ENCODE data around the gene DAND5. TPM values are rescaled to one million over a fixed set of nuclear protein-coding genes. Genes with fewer than 3 reads are reported as not detected.
"Not testable (repeated sequence)": the region's sequence is repeated elsewhere in the genome, so short reads cannot be mapped to it uniquely, and the experiment has no call there.

The DAND5 gene
- total and polyA plus RNA-seq, 7 donors, result 0.13 to 2.0 (median 1.7) TPM; not detected in 2

- H3K4me1 ChIP-seq, result peaks cover 0 to 44% (median 31%) of the 10 kb centered on the region in 4 donors
- H3K4me3 ChIP-seq, result no peak overlapping the region
- no peaks in the 10 kb centered on the region for H3K27me3 ChIP-seq
- peaks cover 39 to 72% (median 56%) of the 10 kb centered on the region in 4 donors for H3K36me3 ChIP-seq
- intact Hi-C loops (cut with DNase I), result no loop called here
- DNase-seq, result no peak
- 74 to 77% methylated on average over 12 of the region's 12 CpGs for WGBS, 2 donors
- H3K27ac ChIP-seq, result peak overlapping the region in 3 of 4 donors; percentile 49 to 67 (median 65)
- TF ChIP-seq CTCF (IDR thresholded peaks at IDR 0.05) (no peak), POLR2AphosphoS5 (IDR thresholded peaks at IDR 0.05) (no peak), EP300 (IDR thresholded peaks at IDR 0.05) (no peak), POLR2A (IDR thresholded peaks at IDR 0.05) (no peak)
- H3K9me3 ChIP-seq, result no peaks in the 10 kb centered on the region
Observed at GRCh38 chr19:12952488-12953137, 16.8 kb upstream of the DAND5 start.

- 65 to 69% methylated on average over 11 of the region's 11 CpGs for WGBS, 2 donors
- TF ChIP-seq POLR2AphosphoS5 (IDR thresholded peaks at IDR 0.05), result no peak
- no peak for TF ChIP-seq EP300 (IDR thresholded peaks at IDR 0.05)
- no peak for TF ChIP-seq CTCF (IDR thresholded peaks at IDR 0.05)
- no peak for TF ChIP-seq POLR2A (IDR thresholded peaks at IDR 0.05)
- H3K9me3 ChIP-seq, result no peaks in the 10 kb centered on the region
- H3K4me3 ChIP-seq, result no peak overlapping the region
- DNase-seq, result no peak
- H3K36me3 ChIP-seq, result peaks cover 33 to 65% (median 50%) of the 10 kb centered on the region in 4 donors
- H3K27ac ChIP-seq, result peak overlapping the region in 3 of 4 donors; percentile 49 to 67 (median 65)
- intact Hi-C loops (cut with DNase I), result no loop called here
- peaks cover 0 to 43% (median 29%) of the 10 kb centered on the region in 4 donors for H3K4me1 ChIP-seq
- no peaks in the 10 kb centered on the region for H3K27me3 ChIP-seq
Observed at GRCh38 chr19:12953138-12953798, 16.1 kb upstream of the DAND5 start.

- no peak for DNase-seq
- Histone ChIP-seq H3K4me3 (no peak overlapping the region), H3K4me1 (peaks cover 0 to 43% (median 29%) of the 10 kb centered on the region in 4 donors), H3K27ac (peak overlapping the region in 3 of 4 donors; percentile 49 to 67 (median 65)), H3K9me3 (no peaks in the 10 kb centered on the region), H3K27me3 (no peaks in the 10 kb centered on the region), H3K36me3 (peaks cover 25 to 58% (median 42%) of the 10 kb centered on the region in 4 donors)
- intact Hi-C loops (cut with DNase I), result no loop called here
- WGBS, 2 donors, result 63 to 77% methylated on average over 12 of the region's 12 CpGs
- no peak for TF ChIP-seq CTCF (IDR thresholded peaks at IDR 0.05)
- no peak for TF ChIP-seq EP300 (IDR thresholded peaks at IDR 0.05)
- TF ChIP-seq POLR2A (IDR thresholded peaks at IDR 0.05), result no peak
- TF ChIP-seq POLR2AphosphoS5 (IDR thresholded peaks at IDR 0.05), result no peak
Observed at GRCh38 chr19:12953799-12954611, 15.4 kb upstream of the DAND5 start.

GRCh38 chr19:12954612-12954962, 14.8 kb upstream of the DAND5 start:
- TF ChIP-seq CTCF (IDR thresholded peaks at IDR 0.05) (no peak), POLR2AphosphoS5 (IDR thresholded peaks at IDR 0.05) (no peak), EP300 (IDR thresholded peaks at IDR 0.05) (no peak), POLR2A (IDR thresholded peaks at IDR 0.05) (no peak)
- Histone ChIP-seq H3K4me1 (peaks cover 0 to 43% (median 29%) of the 10 kb centered on the region in 4 donors), H3K27ac (peak overlapping the region in 2 of 4 donors; percentile 10 to 38), H3K4me3 (no peak overlapping the region), H3K36me3 (peaks cover 19 to 52% (median 36%) of the 10 kb centered on the region in 4 donors), H3K27me3 (no peaks in the 10 kb centered on the region), H3K9me3 (no peaks in the 10 kb centered on the region)
- intact Hi-C loops (cut with DNase I), result no loop called here
- DNase-seq, result no peak
- 15 to 31% methylated on average over 1 of the region's 1 CpG for WGBS, 2 donors

- DNase-seq; H3K9me3 ChIP-seq; H3K27me3 ChIP-seq; intact Hi-C loops (cut with DNase I): not testable (repeated sequence)
- Histone ChIP-seq H3K36me3 (peaks cover 11 to 42% (median 27%) of the 10 kb centered on the region in 4 donors), H3K27ac (peak overlapping the region in 3 of 4 donors; percentile 91 to 94 (median 92)), H3K4me1 (peaks cover 0 to 43% (median 29%) of the 10 kb centered on the region in 4 donors), H3K4me3 (peak overlapping the region in 1 of 4 donors; percentile 91)
- whole genome bisulfite sequencing, 2 donors, result 86 to 92% methylated on average over 9 of the region's 9 CpGs
Observed at GRCh38 chr19:12955575-12955974, 13.8 kb upstream of the DAND5 start.

All from sigmoid colon (tissue), 7 donors.